CD4-positive, alpha-beta T cell treated with Interferon alpha-2 for 1 hour (primary cell): ENCODE data around the gene SIRT4.
A peak's percentile ranks its signal among the peaks of the same experiment; 100 is the strongest.
"Not testable (repeated sequence)": the region's sequence is repeated elsewhere in the genome, so short reads cannot be mapped to it uniquely, and the experiment has no call there.

Source experiments
- DNase-seq, 2 donors: peaks; one replicate each; pipeline ENCODE4 v3.0.0-alpha.2; 2020 to 2022

The SIRT4 gene

DNA sequence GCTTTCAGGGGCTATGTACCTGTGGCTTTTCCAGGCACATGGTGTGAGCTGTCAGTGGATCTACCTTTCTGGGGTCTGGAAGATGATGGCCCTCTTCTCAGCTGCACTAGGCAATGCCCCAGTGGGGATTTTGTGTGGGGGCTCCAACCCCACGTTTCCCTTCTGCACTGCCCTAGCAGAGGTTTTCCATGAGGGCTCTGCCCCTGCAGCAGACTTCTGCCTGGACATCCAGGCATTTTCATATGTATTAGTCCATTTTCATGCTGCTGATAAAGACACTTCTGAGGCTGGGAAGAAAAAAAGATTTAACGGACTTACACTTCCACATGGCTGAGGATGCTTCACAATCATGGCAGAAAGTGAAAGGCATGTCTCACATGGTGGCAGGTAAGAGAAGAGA, 34.3 kb downstream of the SIRT4 start:
- DNase-seq: not testable (repeated sequence)

DNA sequence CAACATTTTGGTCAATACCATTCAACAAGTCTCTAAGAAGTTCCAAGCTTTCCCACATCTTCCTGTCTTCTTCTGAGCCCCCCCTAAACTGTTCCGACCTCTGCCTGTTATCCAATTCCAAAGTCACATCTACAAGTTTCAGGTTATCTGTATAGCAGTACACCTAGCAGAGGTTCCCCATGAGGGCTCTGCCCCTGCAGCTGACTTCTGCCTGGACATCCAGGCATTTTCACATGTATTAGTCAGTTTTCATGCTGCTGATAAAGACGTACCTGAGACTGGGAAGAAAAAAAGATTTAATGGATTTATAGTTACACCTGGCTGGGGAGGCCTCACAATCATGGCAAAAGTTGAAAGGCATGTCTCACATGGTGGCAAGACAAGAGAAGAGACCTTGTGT, 35.6 kb downstream of the SIRT4 start:
- no peak for DNase-seq

DNA sequence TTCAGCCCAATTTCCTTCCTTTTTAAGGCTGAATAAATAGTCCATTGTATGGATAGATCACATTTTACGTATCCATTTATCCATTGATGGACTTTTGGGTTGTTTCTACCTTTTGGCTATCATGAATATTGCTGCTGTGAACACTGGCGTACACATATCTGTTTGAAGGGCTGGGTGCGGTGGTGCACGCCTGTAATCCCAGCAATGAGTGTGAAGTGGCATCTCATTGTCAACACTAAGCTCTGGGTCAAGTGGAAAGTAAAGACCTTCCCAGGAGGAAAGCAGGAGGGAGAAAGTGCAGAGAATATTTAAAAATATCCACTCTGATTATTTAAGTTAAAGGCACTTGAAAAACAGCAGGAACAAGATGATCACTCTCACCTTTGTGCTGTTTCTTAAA, 37.1 kb downstream of the SIRT4 start:
- no peak for DNase-seq

DNA sequence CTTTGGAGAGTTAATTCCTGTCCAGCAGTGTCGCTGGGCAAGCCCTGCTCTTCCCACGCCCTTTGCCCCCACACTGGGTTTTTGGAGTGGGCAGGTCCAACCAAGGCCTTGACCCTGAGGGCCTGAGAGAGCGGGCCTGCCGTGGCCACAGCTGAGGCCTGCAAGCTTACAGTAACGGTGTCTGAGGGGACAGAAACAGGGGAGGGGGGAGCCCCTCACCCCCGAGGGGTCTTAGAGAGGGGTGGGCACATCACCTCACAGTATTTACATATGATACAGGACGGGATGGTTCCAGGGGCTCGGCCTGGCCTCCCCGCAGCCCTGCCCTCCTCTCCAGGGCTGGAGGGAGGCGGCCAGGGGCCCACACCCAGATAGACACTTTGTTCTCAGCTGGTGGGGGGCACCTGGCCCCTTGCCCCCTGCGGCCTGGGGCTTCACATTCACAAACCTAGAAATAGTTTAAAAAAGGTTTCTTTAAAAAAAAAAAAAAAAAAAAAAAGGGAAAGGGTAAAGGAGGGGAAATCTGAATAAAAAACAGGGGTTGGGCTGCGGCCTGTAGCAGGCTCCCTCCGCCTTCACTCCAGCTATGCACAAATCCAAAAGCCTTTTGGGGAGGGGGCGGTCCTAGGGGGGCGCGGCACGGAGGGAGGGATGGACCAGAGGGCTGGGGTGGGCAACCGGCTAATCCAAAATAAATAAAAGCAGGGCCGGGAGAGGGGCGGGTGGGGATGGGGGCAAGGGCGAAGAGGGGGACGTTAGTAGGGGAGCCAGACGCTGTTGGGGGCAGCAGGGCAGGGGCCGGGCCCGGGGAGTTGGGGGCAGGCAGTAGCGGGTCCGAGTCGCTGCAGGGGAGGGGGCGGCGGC, 40.3 kb downstream of the SIRT4 start:
- DNase-seq: no peak

DNA sequence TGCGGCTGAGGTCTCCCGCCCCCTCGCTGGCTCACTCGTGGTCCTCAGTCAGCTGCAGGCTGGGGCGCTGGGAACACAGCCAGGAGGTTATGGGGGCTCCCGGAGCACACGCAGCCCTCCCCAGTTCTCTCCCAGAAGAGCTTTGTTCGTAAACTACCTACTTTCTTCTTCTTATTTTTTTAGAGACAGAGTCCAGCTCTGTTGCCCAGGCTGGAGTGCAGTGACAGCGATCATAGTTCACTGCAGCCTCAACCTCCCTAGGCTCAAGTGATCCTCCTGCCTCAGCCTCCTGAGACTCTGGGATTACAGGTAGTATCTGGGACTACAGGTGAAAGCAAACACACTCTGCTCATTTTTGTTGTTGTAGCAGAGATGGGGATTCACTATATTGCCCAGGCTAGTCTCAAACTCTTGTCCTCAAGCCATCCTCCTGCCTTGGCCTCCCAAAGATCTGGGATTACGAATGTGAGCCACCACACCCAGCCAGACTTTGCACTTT, 41.0 kb downstream of the SIRT4 start:
- DNase-seq: no peak

DNA sequence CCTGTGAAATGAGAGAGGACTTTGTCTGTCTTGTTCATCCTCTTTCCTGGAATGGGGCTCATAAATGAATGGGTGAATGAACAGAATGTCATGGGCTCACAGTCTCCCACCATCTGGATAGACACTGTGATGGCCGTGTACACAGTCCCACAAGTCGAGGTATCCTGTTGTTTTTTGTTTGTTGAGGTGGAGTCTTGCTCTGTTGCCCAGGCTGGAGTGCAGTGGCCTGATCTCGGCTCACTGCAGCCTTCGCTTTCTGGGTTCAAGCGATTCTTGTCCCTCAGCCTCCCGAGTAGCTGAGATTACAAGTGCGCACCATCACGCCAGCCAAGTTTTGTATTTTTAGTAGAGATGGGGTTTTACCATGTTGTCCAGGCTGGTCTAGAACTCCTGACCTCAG, 41.6 kb downstream of the SIRT4 start:
- DNase-seq: no peak

DNA sequence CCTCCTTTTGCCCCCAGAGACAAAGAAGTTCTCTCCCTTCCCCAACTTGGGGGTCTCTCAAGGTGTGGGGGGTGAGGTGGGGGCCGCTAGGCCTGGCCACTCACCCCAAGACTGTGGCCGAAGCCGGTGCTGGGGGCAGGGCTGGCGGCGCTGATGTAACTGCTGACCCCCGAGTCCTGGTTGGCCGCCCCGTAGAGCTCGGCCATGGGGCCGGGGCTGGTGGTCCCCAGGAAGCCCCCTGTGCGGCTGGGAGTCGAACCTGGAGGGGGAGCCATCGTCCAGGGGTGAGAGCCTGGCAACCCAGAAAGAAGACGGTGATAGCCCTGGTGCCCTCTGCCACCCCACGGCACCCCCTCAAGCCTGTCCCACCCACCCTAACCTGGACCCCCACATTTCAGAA, 43.9 kb downstream of the SIRT4 start:
- DNase-seq: no peak

DNA sequence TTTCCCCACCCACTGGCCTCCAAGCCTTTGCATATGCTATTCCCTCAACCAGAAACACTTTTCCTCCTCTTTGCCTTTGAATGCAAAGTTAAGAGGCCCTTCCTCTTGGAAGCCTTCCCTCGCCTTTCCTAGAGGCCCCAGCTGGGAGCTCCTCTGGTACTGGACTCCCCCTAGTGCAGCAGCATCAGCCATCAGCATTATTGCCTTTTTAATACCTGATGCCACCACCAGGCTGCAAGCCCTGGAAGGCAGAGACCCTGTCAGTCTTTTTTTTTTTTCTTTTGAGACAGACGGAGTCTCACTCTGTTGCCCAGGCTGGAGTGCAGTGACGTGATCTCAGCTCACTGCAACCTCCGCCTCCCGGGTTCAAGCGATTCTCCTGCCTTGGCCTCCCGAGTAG, 44.6 kb downstream of the SIRT4 start:
- DNase-seq: no peak

DNA sequence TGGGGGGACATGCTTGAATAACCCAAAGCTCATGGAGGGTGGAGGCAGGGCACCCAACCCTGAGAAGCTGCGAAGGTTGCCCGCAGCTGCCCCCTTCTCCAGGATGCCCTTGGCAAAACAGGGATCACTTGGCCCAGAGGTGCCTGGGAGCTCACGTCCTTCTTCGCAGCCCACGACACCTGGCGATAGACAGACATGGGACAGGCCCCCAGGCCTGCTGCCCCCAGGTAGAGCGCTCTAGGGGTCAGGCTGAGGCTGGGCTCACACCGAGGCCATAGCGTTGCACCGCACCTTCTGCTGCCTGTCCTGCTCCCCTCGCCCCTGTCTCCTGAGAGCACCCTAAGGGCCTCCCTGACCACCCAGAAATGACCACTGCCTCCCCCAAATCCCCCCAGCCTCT, 45.6 kb downstream of the SIRT4 start:
- DNase-seq: no peak

DNA sequence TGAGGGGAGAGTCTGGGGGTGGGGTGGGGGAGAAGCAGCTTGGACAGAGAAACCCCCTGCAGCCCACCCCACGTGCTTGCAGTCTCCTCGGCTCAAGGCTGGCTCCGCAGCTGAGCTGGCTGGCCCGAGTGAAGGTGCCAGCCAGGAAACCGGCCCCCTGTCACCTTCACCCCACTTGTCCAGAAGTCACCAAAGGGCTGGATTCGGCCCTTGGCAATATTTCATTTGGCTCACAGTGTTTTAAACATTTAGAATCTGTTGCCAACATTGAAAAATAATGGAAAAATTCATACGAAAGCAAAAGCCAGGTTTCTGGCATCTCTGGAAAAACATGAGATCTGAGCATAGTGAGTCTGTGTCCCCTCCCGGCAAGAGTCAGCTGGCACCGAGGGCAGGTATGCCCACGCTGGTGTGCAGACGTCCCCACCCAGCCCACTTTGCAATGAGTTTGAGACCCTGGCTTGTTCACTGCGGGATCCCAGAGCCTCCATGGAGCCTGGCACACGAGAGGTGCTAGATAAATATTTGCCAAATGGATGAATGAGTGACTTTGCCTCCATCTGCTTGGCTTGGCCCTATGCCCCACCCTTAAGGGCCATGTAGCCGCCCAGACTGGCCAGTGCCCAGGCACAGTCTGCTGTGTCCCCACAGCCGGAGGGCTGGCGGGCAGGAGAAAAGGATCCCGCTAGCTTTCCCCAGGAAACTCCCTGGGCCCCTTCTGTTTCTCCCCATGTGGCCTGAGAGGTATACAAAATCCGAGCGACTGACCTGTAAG, 48.6 kb downstream of the SIRT4 start:
- no peak for DNase-seq

DNA sequence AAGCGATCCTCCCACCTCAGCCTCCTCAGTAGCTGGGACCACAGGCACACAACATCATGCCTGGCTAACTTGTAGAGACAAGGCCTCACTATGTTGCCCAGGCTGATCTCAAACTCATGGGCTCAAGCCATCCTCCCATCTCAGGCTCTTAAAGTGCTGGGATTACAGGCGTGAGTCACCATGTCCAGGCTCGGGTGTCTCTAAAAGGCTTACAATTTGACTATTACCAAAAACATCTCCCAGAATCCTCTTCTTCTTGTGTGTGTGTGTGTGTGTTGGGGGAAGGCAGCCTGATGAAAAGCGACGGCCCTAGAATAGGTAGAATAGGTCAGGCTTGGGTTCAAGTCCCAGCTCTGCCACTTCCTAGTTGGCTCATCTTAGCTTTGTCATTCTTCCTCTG, 50.0 kb downstream of the SIRT4 start:
- DNase-seq: no peak

DNA sequence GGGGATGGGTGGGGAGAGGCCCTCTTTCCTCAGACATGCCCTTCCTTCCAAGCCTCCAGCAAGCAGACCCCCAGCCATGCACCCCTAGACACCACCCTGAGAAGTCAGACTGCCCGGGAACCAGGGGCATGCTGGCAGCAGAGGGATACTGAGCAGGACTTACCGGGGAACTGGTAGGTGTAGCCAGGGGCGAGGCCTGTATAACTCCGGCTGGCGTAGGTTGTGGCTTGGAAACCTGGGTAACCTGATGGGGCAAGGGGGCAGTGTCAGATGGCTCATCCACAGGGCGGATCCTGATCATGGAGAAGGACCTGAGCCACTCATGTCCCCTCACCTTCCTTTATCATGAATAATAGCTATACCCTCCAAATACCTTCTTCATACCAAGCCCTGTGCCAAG, 51.0 kb downstream of the SIRT4 start:
- no peak for DNase-seq

DNA sequence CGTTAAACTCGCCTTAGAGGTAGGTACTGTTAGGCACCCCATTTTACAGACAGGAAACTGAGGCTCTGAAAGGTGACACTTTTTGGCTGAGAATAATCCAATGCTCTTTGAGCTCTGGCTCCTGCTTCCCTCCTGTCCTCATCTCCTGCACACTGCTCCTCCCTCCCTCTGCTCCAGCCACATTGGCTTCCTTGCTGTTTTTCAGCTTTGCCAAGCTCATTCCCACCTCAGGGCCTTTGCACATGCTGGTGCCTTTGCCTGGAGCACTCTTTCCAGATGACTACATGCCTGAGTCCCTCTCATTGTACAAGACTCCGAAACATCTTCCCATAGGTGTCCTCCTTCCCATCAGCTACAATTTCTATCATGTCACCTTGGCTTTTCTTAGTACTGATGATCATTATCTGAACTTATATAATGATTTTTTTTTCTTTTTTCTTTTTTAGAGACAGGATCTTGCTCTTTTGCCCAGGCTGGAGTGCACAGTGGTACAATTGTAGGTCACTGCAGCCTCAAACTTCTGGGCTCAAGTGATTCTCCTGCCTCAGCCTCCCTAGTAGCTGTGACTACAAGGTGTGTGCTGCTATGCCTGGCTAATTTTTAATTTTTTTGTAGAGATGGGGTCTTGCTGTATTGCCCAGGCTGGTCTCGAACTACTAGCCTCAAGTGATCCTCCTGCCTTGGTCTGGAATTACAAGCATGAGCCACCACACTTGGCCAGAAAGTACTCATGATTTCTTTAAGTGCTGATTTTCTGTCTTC, 51.6 kb downstream of the SIRT4 start:
- no peak for DNase-seq

DNA sequence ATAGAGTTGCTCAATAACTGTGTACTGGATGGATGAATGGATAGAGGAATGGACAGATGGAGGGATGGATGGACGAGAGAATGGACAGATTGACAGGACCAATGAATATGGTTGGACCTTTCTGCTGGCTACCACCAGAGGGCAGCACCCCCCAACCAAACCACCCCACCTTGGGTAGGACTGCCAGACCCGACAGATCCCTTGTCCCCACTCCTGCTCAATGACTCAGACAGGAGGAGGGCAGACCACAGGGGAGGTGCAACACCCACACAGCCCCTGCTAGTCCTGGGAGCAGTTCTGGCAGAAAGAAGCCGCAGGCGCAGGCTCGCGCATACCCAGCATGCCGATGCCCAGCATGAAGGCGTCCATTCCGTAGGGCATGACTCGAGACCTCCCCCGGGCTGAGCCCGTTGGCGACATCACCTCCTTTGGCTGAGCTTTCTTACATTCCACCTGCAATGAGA, 54.5 kb downstream of the SIRT4 start:
- peak; percentile 65 to 73 for DNase-seq

DNA sequence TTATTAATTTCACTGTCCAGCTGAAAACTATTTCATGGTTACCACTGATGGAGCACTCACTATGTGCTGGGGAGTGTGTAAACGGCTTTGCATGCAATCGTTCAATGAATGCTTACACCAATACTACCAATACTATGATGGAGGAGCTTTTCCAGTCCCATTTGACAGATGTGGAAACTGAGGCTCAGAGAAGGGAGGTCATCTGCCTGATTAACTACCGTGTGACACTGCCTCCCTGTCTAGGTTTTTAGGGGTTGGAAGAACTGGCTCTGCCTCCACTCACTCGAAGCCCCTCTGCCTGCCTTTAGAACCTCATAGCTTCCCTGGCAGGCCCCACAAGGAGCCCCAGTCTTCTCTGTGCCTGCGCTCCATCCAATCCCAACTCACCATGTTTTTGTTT, 55.0 kb downstream of the SIRT4 start:
- DNase-seq: no peak

DNA sequence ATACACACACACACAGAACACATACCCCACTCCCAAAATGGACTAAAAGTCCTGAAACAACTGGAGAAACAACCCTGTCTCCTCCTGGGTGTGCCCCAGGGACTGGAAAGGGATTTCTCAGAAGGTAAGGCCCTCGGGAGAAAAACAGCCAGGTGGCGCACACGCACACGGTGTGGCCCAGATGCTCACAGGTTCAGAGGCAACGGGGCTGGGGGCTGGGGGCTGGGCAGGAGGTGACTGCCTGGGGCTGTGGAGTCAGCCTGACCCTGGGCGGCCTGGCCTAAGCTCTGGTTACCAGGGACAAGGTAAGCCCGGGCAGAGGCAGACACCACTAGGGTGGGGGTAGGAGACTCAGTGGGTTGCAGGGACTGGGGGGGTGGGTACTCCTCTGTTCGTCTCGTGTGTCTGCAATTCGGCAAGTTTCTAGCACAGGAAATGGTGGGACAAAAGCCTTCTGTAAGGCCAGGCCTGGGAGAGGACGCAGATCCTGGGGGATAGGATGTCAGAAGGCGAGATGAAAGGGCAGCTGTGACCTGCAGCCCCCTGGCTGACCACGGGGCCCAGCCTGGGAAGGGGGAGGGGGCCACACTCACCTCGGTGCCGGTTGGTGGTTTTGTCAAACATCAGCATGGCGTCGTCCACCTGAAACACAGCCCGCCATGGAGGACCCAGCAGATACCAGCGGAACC, 56.4 kb downstream of the SIRT4 start:
- DNase-seq: no peak

DNA sequence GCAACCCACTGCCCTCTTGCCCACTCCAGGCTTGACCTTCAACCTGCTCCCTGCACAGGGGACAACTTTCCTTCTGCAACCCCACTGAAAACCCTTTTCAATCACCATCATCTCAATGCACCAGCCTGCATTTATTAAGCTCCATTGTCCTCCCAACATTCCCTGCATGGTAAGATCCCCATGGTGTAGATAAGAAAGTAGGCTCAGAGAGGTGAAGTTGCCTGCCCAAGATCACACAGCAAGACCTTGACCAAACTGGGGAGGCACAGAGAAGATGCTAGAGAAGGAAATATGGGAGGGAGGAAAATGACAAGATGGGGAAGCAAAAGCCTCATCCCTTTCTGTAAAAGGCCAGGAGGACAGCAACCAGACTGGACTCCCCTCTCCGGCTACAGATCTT, 57.0 kb downstream of the SIRT4 start:
- no peak for DNase-seq

DNA sequence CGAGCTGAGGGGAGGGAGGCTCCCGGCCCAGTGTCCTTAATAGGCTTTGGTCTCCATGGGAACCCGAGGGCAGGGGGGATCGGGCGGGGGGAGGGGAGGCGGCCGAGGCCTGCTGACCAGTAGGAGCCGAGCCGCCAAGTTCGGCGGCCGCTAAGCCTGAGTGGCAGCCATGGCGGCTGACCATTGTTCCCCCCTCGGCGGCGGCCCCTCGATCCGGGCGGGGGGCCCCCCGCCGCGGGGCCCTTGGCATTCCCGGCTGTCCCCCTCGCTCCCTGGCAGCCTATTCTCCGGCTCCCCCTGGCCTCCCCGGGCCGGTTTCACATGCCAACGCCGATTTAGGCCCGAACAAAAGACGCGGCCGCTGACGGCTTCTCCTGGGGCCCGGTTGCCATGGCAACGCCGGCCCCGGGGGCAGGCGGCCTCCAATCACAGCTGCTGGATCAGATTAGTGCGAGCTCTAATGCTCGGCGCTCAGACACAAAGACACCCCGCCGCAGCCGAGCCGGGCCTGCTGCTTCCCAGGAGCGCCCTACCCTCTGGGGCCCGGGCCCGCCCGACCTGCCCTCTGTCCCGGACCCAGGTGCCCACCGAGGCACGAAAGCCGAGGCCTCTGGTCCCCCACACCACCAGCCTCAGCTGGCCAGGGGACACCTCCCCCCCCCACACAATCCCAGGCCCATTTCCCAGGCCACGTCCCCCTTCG, 59.5 kb downstream of the SIRT4 start:
- DNase-seq: no peak
